HepG2 (cell line): Measurements from ENCODE around the gene BMPR1B.

ENCODE experiments used
- ATF7 ChIP-seq, 2 experiments: fragments of 450-650 bp in 1 of 2; sonication (generic) in 1 of 2; formaldehyde crosslinking in 1 of 2; IDR thresholded peaks; 2 replicates each; pipeline versions ENCODE4 v1.4.0 to v1.6.1; 2016 to 2020; ENCODE audit warnings: antibody characterized with exemption in 1 of 2, mild to moderate bottlenecking in 1 of 2, missing genetic modification reagents in 1 of 2
- CBX5 ChIP-seq: sonication (generic); formaldehyde crosslinking; IDR thresholded peaks from 2 replicates; pipeline ENCODE4 v1.4.0; 2020; ENCODE audit warnings: missing genetic modification reagents, borderline replicate concordance
- GLI4 ChIP-seq: sonication (generic); formaldehyde crosslinking; IDR thresholded peaks from 2 replicates; pipeline ENCODE4 v1.5.1; 2020; ENCODE audit warnings: missing genetic modification reagents, mild to moderate bottlenecking, moderate library complexity, borderline replicate concordance
- MAFG ChIP-seq: sonication (generic); formaldehyde crosslinking; IDR thresholded peaks from 2 replicates; pipeline ENCODE4 v1.5.1; 2020; ENCODE audit warnings: mild to moderate bottlenecking, missing genetic modification reagents
- RAD21 ChIP-seq: fragments of 450-650 bp; formaldehyde crosslinking; IDR thresholded peaks from 2 replicates; pipeline ENCODE4 v1.5.0; 2020; ENCODE audit warnings: mild to moderate bottlenecking
- TAF1 ChIP-seq: sonication (generic); formaldehyde crosslinking; IDR thresholded peaks from 2 replicates; pipeline ENCODE4 v1.4.0; 2020; ENCODE audit warnings: missing genetic modification reagents
- TGIF2 ChIP-seq: IDR thresholded peaks from 2 replicates; pipeline ENCODE4 v1.6.1; 2016; ENCODE audit warnings: control low read depth, missing compliant biosample characterization
- ZBTB8A ChIP-seq: sonication (generic); formaldehyde crosslinking; IDR thresholded peaks from 2 replicates; pipeline ENCODE4 v1.4.0; 2020; ENCODE audit warnings: mild to moderate bottlenecking, low read depth, missing genetic modification reagents, borderline replicate concordance
- ZIK1 ChIP-seq: sonication (generic); formaldehyde crosslinking; IDR thresholded peaks from 2 replicates; pipeline ENCODE4 v1.5.0; 2020; ENCODE audit warnings: mild to moderate bottlenecking, low read depth, missing genetic modification reagents, borderline replicate concordance
- ZNF530 ChIP-seq: sonication (generic); formaldehyde crosslinking; IDR thresholded peaks from 2 replicates; pipeline ENCODE4 v1.5.0; 2020; ENCODE audit warnings: low read depth, mild to moderate bottlenecking, missing genetic modification reagents
- TF ChIP-seq, protein P1 (sequence below): sonication (generic); formaldehyde crosslinking; IDR thresholded peaks from 2 replicates; pipeline ENCODE4 v1.5.0; 2020; ENCODE audit warnings: missing genetic modification reagents, mild to moderate bottlenecking, borderline replicate concordance

- TF ChIP-seq ZIK1 (no peak), ATF7 (IDR thresholded peaks at IDR 0.05) (no peak), ATF7 (CRISPR knock-in tag; IDR thresholded peaks at IDR 0.05) (no peak), ZNF530 (CRISPR knock-in tag) (no peak), ZBTB8A (no peak), MAFG (CRISPR knock-in tag) (no peak), RAD21 (CRISPR knock-in tag) (no peak), GLI4 (CRISPR knock-in tag) (no peak), TGIF2 (CRISPR knock-in tag) (no peak), TAF1 (no peak), CBX5 (no peak)
- TF ChIP-seq, protein P1, sequence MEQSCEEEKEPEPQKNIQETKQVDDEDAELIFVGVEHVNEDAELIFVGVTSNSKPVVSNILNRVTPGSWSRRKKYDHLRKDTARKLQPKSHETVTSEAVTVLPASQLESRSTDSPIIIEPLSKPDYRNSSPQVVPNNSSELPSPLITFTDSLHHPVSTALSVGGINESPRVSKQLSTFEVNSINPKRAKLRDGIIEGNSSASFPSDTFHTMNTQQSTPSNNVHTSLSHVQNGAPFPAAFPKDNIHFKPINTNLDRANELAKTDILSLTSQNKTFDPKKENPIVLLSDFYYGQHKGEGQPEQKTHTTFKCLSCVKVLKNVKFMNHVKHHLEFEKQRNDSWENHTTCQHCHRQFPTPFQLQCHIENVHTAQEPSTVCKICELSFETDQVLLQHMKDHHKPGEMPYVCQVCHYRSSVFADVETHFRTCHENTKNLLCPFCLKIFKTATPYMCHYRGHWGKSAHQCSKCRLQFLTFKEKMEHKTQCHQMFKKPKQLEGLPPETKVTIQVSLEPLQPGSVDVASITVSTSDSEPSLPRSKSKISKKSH: no peak
Observed at GRCh38 chr4:94806376-94806775, 48.6 kb downstream of the BMPR1B start.
